Adrenal gland (tissue), 5 donors: Measurements from ENCODE around the gene GALNT18.

Experiments used
- POLR2A ChIP-seq, 2 donors: fragments of 450-650 bp; IDR thresholded peaks; one replicate each; pipeline ENCODE4 v1.6.1; 2017; ENCODE audit warnings: antibody characterized with exemption in 2 of 2, mild to moderate bottlenecking in 2 of 2, moderate library complexity in 1 of 2
- TF ChIP-seq, protein P1 (sequence below), 6 experiments: fragments of 450-650 bp in 4 of 6; fragments of 200-600 bp in 2 of 6; sonication (generic) in 1 of 6; IDR thresholded peaks; 1 replicate in 5 of 6; 2 replicates in 1 of 6; pipeline versions ENCODE4 v1.5.1 to v1.8.0; 2016 to 2021; ENCODE audit warnings: antibody characterized with exemption in 6 of 6, mild to moderate bottlenecking in 2 of 6, moderate library complexity in 1 of 6
- donor health status: DM: no; HTN: no; CAD: no.

DNA sequence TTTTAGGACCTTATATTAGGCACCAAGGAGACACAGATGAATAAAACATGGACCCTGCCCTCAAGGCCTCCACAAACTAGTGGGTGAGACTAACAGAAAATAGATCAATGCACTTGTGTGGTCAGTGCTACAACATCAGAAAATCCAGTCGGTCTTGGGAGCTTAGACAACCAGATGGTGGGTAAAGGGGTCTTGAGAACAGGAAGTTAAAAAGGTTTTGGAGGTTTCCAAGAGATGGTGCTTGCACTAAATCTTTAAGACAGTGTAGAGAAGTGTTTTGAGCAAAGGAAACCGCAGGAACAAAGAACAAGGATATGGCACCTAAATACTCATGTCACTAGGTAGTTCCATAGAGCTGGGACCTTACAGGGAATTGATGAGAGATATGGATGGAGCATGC lies 56.2 kb downstream of the GALNT18 start:
- TF ChIP-seq, protein P1, sequence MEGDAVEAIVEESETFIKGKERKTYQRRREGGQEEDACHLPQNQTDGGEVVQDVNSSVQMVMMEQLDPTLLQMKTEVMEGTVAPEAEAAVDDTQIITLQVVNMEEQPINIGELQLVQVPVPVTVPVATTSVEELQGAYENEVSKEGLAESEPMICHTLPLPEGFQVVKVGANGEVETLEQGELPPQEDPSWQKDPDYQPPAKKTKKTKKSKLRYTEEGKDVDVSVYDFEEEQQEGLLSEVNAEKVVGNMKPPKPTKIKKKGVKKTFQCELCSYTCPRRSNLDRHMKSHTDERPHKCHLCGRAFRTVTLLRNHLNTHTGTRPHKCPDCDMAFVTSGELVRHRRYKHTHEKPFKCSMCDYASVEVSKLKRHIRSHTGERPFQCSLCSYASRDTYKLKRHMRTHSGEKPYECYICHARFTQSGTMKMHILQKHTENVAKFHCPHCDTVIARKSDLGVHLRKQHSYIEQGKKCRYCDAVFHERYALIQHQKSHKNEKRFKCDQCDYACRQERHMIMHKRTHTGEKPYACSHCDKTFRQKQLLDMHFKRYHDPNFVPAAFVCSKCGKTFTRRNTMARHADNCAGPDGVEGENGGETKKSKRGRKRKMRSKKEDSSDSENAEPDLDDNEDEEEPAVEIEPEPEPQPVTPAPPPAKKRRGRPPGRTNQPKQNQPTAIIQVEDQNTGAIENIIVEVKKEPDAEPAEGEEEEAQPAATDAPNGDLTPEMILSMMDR (IDR thresholded peaks at IDR 0.05), result no peak
- TF ChIP-seq POLR2A (IDR thresholded peaks at IDR 0.05), result no peak
